GM12878 (cell line): ENCODE data around the gene TSC22D1. TPM values are rescaled to one million over a fixed set of nuclear protein-coding genes. Genes with fewer than 3 reads are reported as not detected.

Experiments used
- ATAC-seq: fragments of 200-7000 bp; cut with Tn5 transposase; 3 replicates; pipeline ENCODE4 v1.9.1; 2020; ENCODE audit warnings: mild to moderate bottlenecking, moderate library complexity
- BruUV-seq: library from RNA; stranded (reverse); fragments of 400-500 nt; replicated peaks from 2 replicates; lab custom pipeline; 2021; lab: Mats Ljungman, UMichigan
- CTCF ChIA-PET: fragments of 300-600 bp; sonication (Branson Sonifier 250); formaldehyde crosslinking; extraction: SDS; loops from one replicate; lab custom pipeline; 2021; ENCODE audit warnings: inconsistent platforms; lab: Yijun Ruan, JAX
- POLR2A ChIA-PET: fragments of 350-600 bp; formaldehyde crosslinking; extraction: SDS; loops from one replicate; lab custom pipeline; 2021; ENCODE audit warnings: inconsistent platforms; lab: Charles Lee
- RAD21 ChIA-PET: fragments of 300-600 bp; sonication (Branson Sonifier 250); formaldehyde crosslinking; loops from one replicate; lab custom pipeline; 2023; ENCODE audit warnings: antibody characterized with exemption; ENCODE audit not compliant: unreplicated experiment; lab: Charles Lee
- SMC1A ChIA-PET: fragments of 300-600 bp; sonication (Branson Sonifier 250); formaldehyde crosslinking; loops from one replicate; lab custom pipeline; 2023; ENCODE audit not compliant: unreplicated experiment, uncharacterized antibody; lab: Charles Lee
- DNase-seq: peaks from one replicate; pipeline ENCODE4 v3.0.0-alpha.2; 2011; ENCODE audit warnings: low read depth, low spot score
- FAIRE-seq: peaks from 3 replicates; lab custom pipeline; 2011; peaks lifted over from hg19 to GRCh38; lab: Jason Lieb, UNC
- H2AFZ ChIP-seq: 2 replicates; pipeline ENCODE4 v1.6.0; 2011; ENCODE audit warnings: low read depth, low read length, control low read depth; ENCODE audit not compliant: control insufficient read depth
- H3K27ac ChIP-seq: 2 replicates; pipeline ENCODE4 v1.5.1; 2011; ENCODE audit warnings: control low read depth; ENCODE audit not compliant: control insufficient read depth, insufficient read depth
- H3K27me3 ChIP-seq, 2 experiments: replicated peaks in 1 of 2; 2 replicates each; pipeline versions ENCODE4 v1.6.0 to v1.6.1; 2011; ENCODE audit warnings: low read length in 1 of 2; ENCODE audit not compliant: control insufficient read depth in 2 of 2, insufficient read depth in 2 of 2
- H3K36me3 ChIP-seq, 2 experiments: 2 replicates each; pipeline ENCODE4 v1.5.1; 2011; ENCODE audit warnings: low read length in 1 of 2; ENCODE audit not compliant: control insufficient read depth in 2 of 2, insufficient read depth in 2 of 2
- H3K4me1 ChIP-seq: 2 replicates; pipeline ENCODE4 v1.6.1; 2011; ENCODE audit warnings: mild to moderate bottlenecking, low read length, moderate library complexity, mixed read lengths; ENCODE audit not compliant: control insufficient read depth, insufficient read depth
- H3K4me2 ChIP-seq: 2 replicates; pipeline ENCODE4 v1.6.0; 2011; ENCODE audit warnings: control low read depth; ENCODE audit not compliant: control insufficient read depth, insufficient read depth
- H3K4me3 ChIP-seq: fragments of 200-600 bp; sonication (generic); 2 replicates; pipeline ENCODE4 v1.5.1; 2016
- H3K79me2 ChIP-seq: 2 replicates; pipeline ENCODE4 v1.6.0; 2011; ENCODE audit warnings: low read length; ENCODE audit not compliant: control insufficient read depth, insufficient read depth
- H3K9ac ChIP-seq: 2 replicates; pipeline ENCODE4 v1.8.0; 2011; ENCODE audit warnings: low read length, control low read depth, mixed read lengths; ENCODE audit not compliant: control insufficient read depth, insufficient read depth
- H3K9me3 ChIP-seq: replicated peaks from 3 replicates; pipeline ENCODE4 v1.5.1; 2011; ENCODE audit warnings: mild to moderate bottlenecking, low read length; ENCODE audit not compliant: control insufficient read depth, insufficient read depth
- H4K20me1 ChIP-seq: 2 replicates; pipeline ENCODE4 v1.6.0; 2011; ENCODE audit not compliant: control insufficient read depth, insufficient read depth
- BCL11A ChIP-seq: IDR thresholded peaks from 2 replicates; pipeline ENCODE4 v1.6.1; 2011; ENCODE audit warnings: low read depth, low read length
- BCLAF1 ChIP-seq: fragments of 450-650 bp; IDR thresholded peaks from 2 replicates; pipeline ENCODE4 v1.6.1; 2017; ENCODE audit warnings: antibody characterized with exemption, mild to moderate bottlenecking, moderate library complexity
- CREB1 ChIP-seq: IDR thresholded peaks from 2 replicates; pipeline ENCODE4 v1.6.1; 2012; ENCODE audit warnings: low read depth, mild to moderate bottlenecking, inconsistent platforms
- IRF5 ChIP-seq: fragments of 450-650 bp; IDR thresholded peaks from 2 replicates; pipeline ENCODE4 v1.6.1; 2017; ENCODE audit warnings: borderline replicate concordance
- JUND ChIP-seq: IDR thresholded peaks from 2 replicates; pipeline ENCODE4 v1.6.1; 2012; ENCODE audit warnings: low read depth, mild to moderate bottlenecking, low read length, improper control_type of control experiment, moderate library complexity
- NFXL1 ChIP-seq: fragments of 450-650 bp; IDR thresholded peaks from 2 replicates; pipeline ENCODE4 v1.6.1; 2017; ENCODE audit warnings: antibody characterized with exemption, mild to moderate bottlenecking, borderline replicate concordance
- SKIL ChIP-seq: fragments of 450-650 bp; IDR thresholded peaks from 2 replicates; pipeline ENCODE4 v1.6.1; 2017; ENCODE audit warnings: mild to moderate bottlenecking, low read depth, inconsistent platforms; ENCODE audit not compliant: poor library complexity, severe bottlenecking
- WGBS: methylation state at CpG from one replicate; pipeline ENCODE4 v1.1.6; 2016; ENCODE audit warnings: low lambda C conversion rate; ENCODE audit not compliant: insufficient replicate concordance, insufficient coverage; ENCODE audit errors: missing lambda C conversion rate; 5-methylcytosine and 5-hydroxymethylcytosine counted together
- in situ Hi-C: fragments of 300-500 bp; cut with MboI; formaldehyde crosslinking; loops from 9 replicates; pipeline ENCODE4 v1.14.3; 2018; ENCODE audit warnings: mixed read lengths
- intact Hi-C: fragments of 100-400 bp; cut with micrococcal nuclease; formaldehyde crosslinking; loops from one replicate; pipeline ENCODE4 v1.14.2; 2022; ENCODE audit not compliant: unreplicated experiment
- polyA plus RNA-seq, 11 experiments: library from polyadenylated mRNA; depleted of rRNA in 4 of 11; unstranded in 6 of 11; stranded (reverse) in 5 of 11; fragments of >200 nt; fragmentation: Nextera tagmentation in 4 of 11; fragmentation: Illumina TruSeq in 1 of 11; extraction: Ambion mirVana in 4 of 11; extraction: Trizol in 1 of 11; gene quantifications; 1 replicate in 1 of 11; 2 replicates in 10 of 11; pipeline versions ENCODE4 v1.2.1 to v1.2.3, GENCODE V29; 2011 to 2016; ENCODE audit warnings: inconsistent platforms in 2 of 11, missing spikeins in 2 of 11, low read depth in 1 of 11
- total RNA-seq, 4 experiments: library from RNA; depleted of rRNA in 3 of 4; stranded (reverse); fragments of >200 nt in 3 of 4; fragmentation: Illumina TruSeq in 1 of 4; extraction: Trizol in 1 of 4; gene quantifications; 2 replicates each; pipeline versions ENCODE4 v1.2.1 to v1.2.3, GENCODE V29; 2013 to 2021

Gene TSC22D1
- total and polyA plus RNA-seq, 10 of the 15 experiments (the other 5 are each of a cell fraction or from before 2014, with no cell fraction given): 0.37 to 15.7 (median 7.5) TPM

- no peak for FAIRE-seq
Observed at GRCh38 chr13:44423824-44424223, 152.3 kb downstream of the TSC22D1 start.

More at GRCh38 chr13:44423824-44424223, 152.3 kb downstream of the TSC22D1 start:
- H3K27me3 ChIP-seq: peaks cover 0 to 5% of the 10 kb centered on the region in 2 experiments; a peak in 1 of 4 replicates
- H3K27ac ChIP-seq: no peak overlapping the region
- H3K36me3 ChIP-seq: no peaks in the 10 kb centered on the region
- no peak overlapping the region for H3K4me3 ChIP-seq
- BruUV-seq: no TSS peak
- H3K9me3 ChIP-seq: no peaks in the 10 kb centered on the region
- no peaks in the 10 kb centered on the region for H3K79me2 ChIP-seq
- CTCF ChIA-PET: no interaction called here
- H3K4me1 ChIP-seq: no peaks in the 10 kb centered on the region
- H3K9ac ChIP-seq: no peak overlapping the region
- no peak overlapping the region for H2AFZ ChIP-seq
- in situ Hi-C loops (no loop called here), intact Hi-C loops (no loop called here)
- no peak overlapping the region for H3K4me2 ChIP-seq
- WGBS: 49% methylated on average over 5 of the region's 5 CpGs
- ATAC-seq: no peak
- SMC1A ChIA-PET: interaction anchor here (1.3 kb wide), 1 partner anchor 20 kb away, joined by 3 read pairs; no protein-coding TSS in a partner anchor
- RAD21 ChIA-PET: no interaction called here
- DNase-seq: no peak
- TF ChIP-seq IRF5 (no peak), SKIL (no peak), BCLAF1 (no peak), BCL11A (no peak), NFXL1 (no peak), JUND (no peak), CREB1 (no peak)
- TF ChIP-seq, all 136 proteins: peak for 0
- POLR2A ChIA-PET: no interaction called here
- no peaks in the 10 kb centered on the region for H4K20me1 ChIP-seq
